H1 (cell line): Measurements from ENCODE around the gene SLC17A3. TPM values are rescaled to one million over a fixed set of nuclear protein-coding genes. Genes with fewer than 3 reads are reported as not detected.

Source experiments
- CTCF ChIA-PET: fragments of 300-600 bp; sonication (Branson Sonifier 250); formaldehyde crosslinking; loops from one replicate; lab custom pipeline; 2021; ENCODE audit not compliant: partially characterized antibody; lab: Charles Lee
- POLR2A ChIA-PET: fragments of 300-600 bp; sonication (Branson Sonifier 250); formaldehyde crosslinking; loops from one replicate; lab custom pipeline; 2021; ENCODE audit warnings: inconsistent platforms; ENCODE audit not compliant: partially characterized antibody; lab: Charles Lee
- DNase-seq, 2 experiments: peaks; one replicate each; pipeline versions ENCODE4 v3.0.0 to v3.0.0-alpha.2; 2010 to 2022; ENCODE audit warnings: low spot score in 2 of 2, low read depth in 1 of 2, mixed read lengths in 1 of 2
- FAIRE-seq: peaks from 2 replicates; lab custom pipeline; 2011; peaks lifted over from hg19 to GRCh38; lab: Jason Lieb, UNC
- H2AFZ ChIP-seq: 2 replicates; pipeline ENCODE4 v1.8.1; 2012; ENCODE audit warnings: low read length, inconsistent platforms
- H2AK5ac ChIP-seq: 2 replicates; pipeline ENCODE4 v1.6.1; 2013; ENCODE audit warnings: low read depth, low read length
- H2BK120ac ChIP-seq: replicated peaks from 2 replicates; pipeline ENCODE3; 2013; ENCODE audit warnings: low read depth, low read length, inconsistent platforms
- H2BK12ac ChIP-seq: 2 replicates; pipeline ENCODE4 v1.6.1; 2013; ENCODE audit warnings: low read depth, low read length
- H2BK15ac ChIP-seq: 2 replicates; pipeline ENCODE4 v1.6.1; 2013; ENCODE audit warnings: low read length
- H2BK20ac ChIP-seq: 2 replicates; pipeline ENCODE4 v1.6.1; 2013; ENCODE audit warnings: low read length
- H2BK5ac ChIP-seq: 2 replicates; pipeline ENCODE4 v1.6.1; 2013; ENCODE audit warnings: low read depth, low read length
- H3K14ac ChIP-seq: 2 replicates; pipeline ENCODE4 v1.6.1; 2013; ENCODE audit warnings: inconsistent platforms; ENCODE audit not compliant: insufficient read length
- H3K18ac ChIP-seq: 2 replicates; pipeline ENCODE4 v1.6.1; 2013; ENCODE audit warnings: low read length; ENCODE audit errors: extremely low read depth
- H3K23ac ChIP-seq: 2 replicates; pipeline ENCODE4 v1.6.1; 2013; ENCODE audit warnings: inconsistent platforms; ENCODE audit not compliant: insufficient read length
- H3K23me2 ChIP-seq: 2 replicates; pipeline ENCODE4 v1.6.1; 2013; ENCODE audit warnings: low read depth, low read length
- H3K27ac ChIP-seq: 2 replicates; pipeline ENCODE4 v1.6.1; 2011; ENCODE audit warnings: low read depth, low read length, inconsistent platforms
- H3K27me3 ChIP-seq, 4 experiments: replicated peaks in 1 of 4; 1 replicate in 1 of 4; 2 replicates in 3 of 4; pipeline versions ENCODE4 v1.6.1 to v1.8.1; 2011 to 2013; ENCODE audit warnings: low read length in 3 of 4, mild to moderate bottlenecking in 3 of 4, inconsistent platforms in 2 of 4, mixed read lengths in 2 of 4, moderate library complexity in 1 of 4; ENCODE audit not compliant: control insufficient read depth in 3 of 4, insufficient read depth in 3 of 4; ENCODE audit errors: extremely low read depth in 1 of 4
- H3K36me3 ChIP-seq, 4 experiments: 2 replicates each; pipeline versions ENCODE4 v1.6.1 to v1.8.1; 2011 to 2013; ENCODE audit warnings: mild to moderate bottlenecking in 4 of 4, low read length in 3 of 4, moderate library complexity in 2 of 4, control low read depth in 1 of 4, inconsistent platforms in 1 of 4; ENCODE audit not compliant: insufficient read depth in 4 of 4, control insufficient read depth in 2 of 4
- H3K4ac ChIP-seq: replicated peaks from 2 replicates; pipeline ENCODE3; 2013; ENCODE audit warnings: low read length, low read depth, mixed read lengths, inconsistent platforms; ENCODE audit not compliant: insufficient read length
- H3K4me1 ChIP-seq, 4 experiments: replicated peaks in 1 of 4; 1 replicate in 1 of 4; 2 replicates in 3 of 4; pipeline versions ENCODE4 v1.6.1 to v1.8.1; 2011 to 2013; ENCODE audit warnings: low read length in 3 of 4, inconsistent platforms in 2 of 4, mixed read lengths in 1 of 4; ENCODE audit not compliant: insufficient read depth in 4 of 4, control insufficient read depth in 3 of 4
- H3K4me2 ChIP-seq, 2 experiments: 2 replicates each; pipeline versions ENCODE4 v1.6.1 to v1.8.1; 2011 to 2013; ENCODE audit warnings: low read depth in 2 of 2, low read length in 2 of 2, control low read depth in 1 of 2, inconsistent platforms in 1 of 2, mild to moderate bottlenecking in 1 of 2; ENCODE audit not compliant: insufficient read depth in 1 of 2
- H3K4me3 ChIP-seq, 4 experiments: fragments of 200-600, 300-600 bp in 1 of 4; sonication (generic), shearing (Covaris generic), sonication (Bioruptor Twin) in 1 of 4; 2 replicates each; pipeline versions ENCODE4 v1.5.1 to v1.8.1; 2011 to 2016; ENCODE audit warnings: low read length in 4 of 4, low read depth in 3 of 4, control low read depth in 2 of 4, inconsistent platforms in 2 of 4, mild to moderate bottlenecking in 2 of 4, mixed read lengths in 1 of 4, moderate library complexity in 1 of 4; ENCODE audit not compliant: insufficient read depth in 2 of 4; ENCODE audit errors: extremely low read depth in 1 of 4
- H3K56ac ChIP-seq: replicated peaks from 2 replicates; pipeline ENCODE3; 2013; ENCODE audit warnings: low read depth, mild to moderate bottlenecking, mixed read lengths, low read length, inconsistent platforms; ENCODE audit not compliant: insufficient read length
- H3K79me1 ChIP-seq: 2 replicates; pipeline ENCODE4 v1.6.1; 2013; ENCODE audit warnings: low read depth, low read length, control low read depth
- H3K79me2 ChIP-seq, 2 experiments: 2 replicates each; pipeline versions ENCODE4 v1.6.1 to v1.8.1; 2012 to 2013; ENCODE audit warnings: low read length in 2 of 2, mild to moderate bottlenecking in 2 of 2, inconsistent platforms in 1 of 2; ENCODE audit not compliant: insufficient read depth in 2 of 2, control insufficient read depth in 1 of 2
- H3K9ac ChIP-seq, 4 experiments: replicated peaks in 1 of 4; 1 replicate in 1 of 4; 2 replicates in 3 of 4; pipeline versions ENCODE4 v1.6.1 to v1.8.1; 2011 to 2013; ENCODE audit warnings: low read depth in 3 of 4, low read length in 3 of 4, control low read depth in 2 of 4, mild to moderate bottlenecking in 2 of 4, moderate library complexity in 2 of 4, inconsistent platforms in 1 of 4; ENCODE audit errors: extremely low read depth in 1 of 4
- H3K9me3 ChIP-seq, 2 experiments: 2 replicates each; pipeline versions ENCODE4 v1.6.1 to v1.8.1; 2012 to 2013; ENCODE audit warnings: mild to moderate bottlenecking in 2 of 2, moderate library complexity in 2 of 2, control low read depth in 1 of 2, inconsistent platforms in 1 of 2, low read depth in 1 of 2, low read length in 1 of 2, mixed read lengths in 1 of 2; ENCODE audit not compliant: insufficient read depth in 2 of 2
- H4K20me1 ChIP-seq, 2 experiments: replicated peaks in 1 of 2; 2 replicates each; pipeline versions ENCODE3 to v1.8.1; 2011 to 2013; ENCODE audit warnings: inconsistent platforms in 2 of 2, low read length in 2 of 2, mild to moderate bottlenecking in 1 of 2; ENCODE audit not compliant: insufficient read depth in 2 of 2, control insufficient read depth in 1 of 2
- H4K5ac ChIP-seq: 2 replicates; pipeline ENCODE4 v1.6.1; 2013; ENCODE audit warnings: low read length, low read depth, mixed read lengths, inconsistent platforms; ENCODE audit not compliant: insufficient read length
- H4K8ac ChIP-seq: 2 replicates; pipeline ENCODE4 v1.8.0; 2013; ENCODE audit warnings: mild to moderate bottlenecking, moderate library complexity, low read length, inconsistent platforms; ENCODE audit not compliant: insufficient read depth; ENCODE audit errors: extremely low read depth
- H4K91ac ChIP-seq: replicated peaks from 2 replicates; pipeline ENCODE3; 2013; ENCODE audit warnings: low read length, mixed read lengths, inconsistent platforms; ENCODE audit not compliant: insufficient read length
- WGBS, 2 experiments: shearing (Covaris generic) in 1 of 2; methylation state at CpG; one replicate each; pipeline versions ENCODE4 v1.1.6 to v1.1.7; 2013 to 2015; ENCODE audit warnings: low lambda C conversion rate in 2 of 2, mixed read lengths in 2 of 2, inconsistent platforms in 1 of 2, low coverage in 1 of 2, missing lambda C conversion rate in 1 of 2; ENCODE audit not compliant: insufficient replicate concordance in 2 of 2, insufficient coverage in 1 of 2, insufficient read length in 1 of 2; ENCODE audit errors: extremely low coverage in 1 of 2, missing lambda C conversion rate in 1 of 2; 5-methylcytosine and 5-hydroxymethylcytosine counted together
- polyA plus RNA-seq, 7 experiments: library from polyadenylated mRNA; depleted of rRNA in 3 of 7; stranded (reverse) in 5 of 7; unstranded in 2 of 7; fragments of >200 nt in 5 of 7; fragments of 200-250 nt in 2 of 7; gene quantifications; 1 replicate in 5 of 7; 2 replicates in 1 of 7; 4 replicates in 1 of 7; pipeline versions ENCODE4 v1.2.1 to v1.2.3, GENCODE V29; 2011 to 2013; ENCODE audit warnings: missing spikeins in 2 of 7, mixed read lengths in 2 of 7
- total RNA-seq: library from RNA; stranded (reverse); fragmentation: NEBNext Ultra II Directional; extraction: Animal tissue kit (Norgen Biotek cat#: 25700); gene quantifications from 2 replicates; pipeline ENCODE4 v1.2.1, GENCODE V29; 2021

SLC17A3 gene
- total and polyA plus RNA-seq, 2 of the 8 experiments (the other 6 are each of a cell fraction or from before 2014, with no cell fraction given): not detected

- no peak for FAIRE-seq
- Histone ChIP-seq H3K4me2 (no peak overlapping the region), H3K27me3 (no peaks in the 10 kb centered on the region), H3K9me3 (no peaks in the 10 kb centered on the region), H3K23me2 (no peaks in the 10 kb centered on the region), H3K36me3 (no peaks in the 10 kb centered on the region), H3K4ac (no peak overlapping the region), H3K4me1 (no peaks in the 10 kb centered on the region), H4K20me1 (no peaks in the 10 kb centered on the region), H2BK20ac (no peak overlapping the region), H2BK120ac (no peak overlapping the region), H3K14ac (no peak overlapping the region), H3K27ac (no peak overlapping the region), H2BK12ac (no peak overlapping the region), H2BK15ac (no peak overlapping the region), H2AFZ (no peak overlapping the region), H3K79me2 (no peaks in the 10 kb centered on the region), H4K8ac (no peak overlapping the region), H2BK5ac (no peak overlapping the region), H3K56ac (no peak overlapping the region), H3K23ac (no peak overlapping the region), H3K4me3 (no peak overlapping the region), H4K5ac (no peak overlapping the region), H2AK5ac (no peak overlapping the region), H4K91ac (no peak overlapping the region), H3K79me1 (no peaks in the 10 kb centered on the region), H3K9ac (no peak overlapping the region), H3K18ac (no peak overlapping the region)
- no peak for DNase-seq
- ChIA-PET CTCF (interaction anchor here (1.4 kb wide), 1 partner anchor 24 kb away, joined by 3 read pairs; no protein-coding TSS in a partner anchor), POLR2A (no interaction called here)
- 92% methylated on average over 3 of the region's 3 CpGs; no CpG with 5 or more reads in 1 of the 2 experiments for WGBS, 2 experiments
These were observed 42.3 kb upstream of the SLC17A3 start for GRCh38 chr6:25916330-25916729.
